Activated CD8-positive, alpha-beta memory T cell treated with anti-CD3 and anti-CD28 coated beads for 36 hours (primary cell): ENCODE measurements around the gene PUM1. TPM values are rescaled to one million over a fixed set of nuclear protein-coding genes. Genes with fewer than 3 reads are reported as not detected.

ENCODE experiments used
- CTCF ChIA-PET: fragments of 350-600 bp; sonication (Branson Sonifier 250); formaldehyde crosslinking; loops from one replicate; lab custom pipeline; 2021; ENCODE audit warnings: antibody characterized with exemption; lab: Charles Lee
- POLR2A ChIA-PET: fragments of 350-600 bp; sonication (Branson Sonifier 250); formaldehyde crosslinking; loops from one replicate; lab custom pipeline; 2021; ENCODE audit warnings: antibody characterized with exemption; lab: Charles Lee
- total RNA-seq, 2 experiments: library from RNA; stranded (reverse); gene quantifications; one replicate each; pipeline ENCODE4 v1.2.3, GENCODE V29; 2021

Gene PUM1
- total RNA-seq, 2 experiments from 2014 or later: 94.9 to 104 TPM

- ChIA-PET POLR2A (no interaction called here), CTCF (no interaction called here)
Measured at GRCh38 chr1:31038360-31038759, 27.2 kb downstream of the PUM1 start.

GRCh38 chr1:31036749-31037500 lies 28.6 kb downstream of the PUM1 start:
- POLR2A ChIA-PET: interaction anchor here (1.6 kb wide), 1 partner anchor 27 kb away, joined by 7 read pairs; no protein-coding TSS in a partner anchor
- CTCF ChIA-PET: no interaction called here

GRCh38 chr1:31033598-31033997 lies 31.9 kb downstream of the PUM1 start:
- ChIA-PET CTCF (no interaction called here), POLR2A (no interaction called here)

- ChIA-PET POLR2A (no interaction called here), CTCF (interaction anchor here (0.5 kb wide), 1 partner anchor 18 kb away, joined by 4 read pairs; no protein-coding TSS in a partner anchor)
Measured at GRCh38 chr1:31032266-31032665, 33.3 kb downstream of the PUM1 start.

- ChIA-PET CTCF (no interaction called here), POLR2A (no interaction called here)
Measured at GRCh38 chr1:31031330-31032143, 34.0 kb downstream of the PUM1 start.

- ChIA-PET CTCF (no interaction called here), POLR2A (no interaction called here)
Measured at GRCh38 chr1:31029026-31029425, 36.5 kb downstream of the PUM1 start.

GRCh38 chr1:31027693-31028526 lies 37.6 kb downstream of the PUM1 start:
- POLR2A ChIA-PET: no interaction called here

GRCh38 chr1:31022259-31022658 lies 43.3 kb downstream of the PUM1 start:
- POLR2A ChIA-PET: no interaction called here
- CTCF ChIA-PET: no interaction called here

More at GRCh38 chr1:31027693-31028526, 37.6 kb downstream of the PUM1 start:
- CTCF ChIA-PET: no interaction called here

- CTCF ChIA-PET: no interaction called here
- POLR2A ChIA-PET: interaction anchor here (0.6 kb wide), 1 partner anchor 34 kb away, joined by 3 read pairs; no protein-coding TSS in a partner anchor
Measured at GRCh38 chr1:31020007-31020790, 45.3 kb downstream of the PUM1 start.

GRCh38 chr1:31019401-31019800 lies 46.1 kb downstream of the PUM1 start:
- CTCF ChIA-PET: no interaction called here

GRCh38 chr1:31016868-31017267 lies 48.6 kb downstream of the PUM1 start:
- CTCF ChIA-PET: no interaction called here
- POLR2A ChIA-PET: no interaction called here

More at GRCh38 chr1:31019401-31019800, 46.1 kb downstream of the PUM1 start:
- POLR2A ChIA-PET: no interaction called here

- ChIA-PET CTCF (interaction anchor here (0.7 kb wide), 1 partner anchor 19 kb away, joined by 4 read pairs; no protein-coding TSS in a partner anchor), POLR2A (no interaction called here)
Measured at GRCh38 chr1:31013187-31013864, 52.2 kb downstream of the PUM1 start.

- CTCF ChIA-PET: interaction anchor here (0.6 kb wide), 1 partner anchor 263 kb away, joined by 3 read pairs; no protein-coding TSS in a partner anchor
- POLR2A ChIA-PET: interaction anchor here (0.6 kb wide), 1 partner anchor 206 kb away, joined by 3 read pairs; no protein-coding TSS in a partner anchor
Measured at GRCh38 chr1:31012210-31012924, 53.1 kb downstream of the PUM1 start.

GRCh38 chr1:31011719-31012118 lies 53.8 kb downstream of the PUM1 start:
- CTCF ChIA-PET: no interaction called here
- POLR2A ChIA-PET: no interaction called here

- ChIA-PET CTCF (interaction anchor here (0.7 to 1.3 kb wide), 2 partner anchors 44 to 55 kb away, joined by 3 read pairs; no protein-coding TSS in a partner anchor), POLR2A (interaction anchor here (0.6 to 1.2 kb wide), 5 partner anchors 26 to 1077 kb away, joined by 3 to 7 read pairs (median 5); no protein-coding TSS in a partner anchor)
Measured at GRCh38 chr1:31010086-31010989, 55.2 kb downstream of the PUM1 start.

GRCh38 chr1:31007462-31007991 lies 58.0 kb downstream of the PUM1 start:
- ChIA-PET CTCF (interaction anchor here (0.5 kb wide), 1 partner anchor 79 kb away, joined by 3 read pairs; no protein-coding TSS in a partner anchor), POLR2A (no interaction called here)
